ENCODE measurements around the gene TTYH3.

- no peak for TF ChIP-seq POLR2A (IDR thresholded peaks at IDR 0.05; ENCODE audit: low read length)
- TF ChIP-seq GATA1 (IDR thresholded peaks at IDR 0.05; ENCODE audit: low read depth, low read length): no peak
Observed at GRCh38 chr7:2655870-2656614, 24.3 kb downstream of the TTYH3 start.

Data from erythroblast (primary cell).